Osteoblast (primary cell): ENCODE data around the gene GNB5. TPM values are rescaled to one million over a fixed set of nuclear protein-coding genes. Genes with fewer than 3 reads are reported as not detected.

Experiments
- DNase-seq: peaks from one replicate; pipeline ENCODE4 v3.0.0; 2011; ENCODE audit warnings: low spot score, mixed read lengths; ENCODE audit not compliant: insufficient read length; ENCODE audit errors: missing footprints
- H2AFZ ChIP-seq: 2 replicates; pipeline ENCODE4 v1.6.0; 2011; ENCODE audit warnings: mild to moderate bottlenecking, low read length
- H3K27ac ChIP-seq: 2 replicates; pipeline ENCODE4 v1.5.1; 2011; ENCODE audit warnings: mild to moderate bottlenecking, low read depth, low read length, moderate library complexity
- H3K27me3 ChIP-seq: 2 replicates; pipeline ENCODE4 v1.6.0; 2012; ENCODE audit warnings: mild to moderate bottlenecking, control low read depth, inconsistent platforms, low read length, moderate library complexity; ENCODE audit not compliant: insufficient read depth
- H3K36me3 ChIP-seq: 2 replicates; pipeline ENCODE4 v1.5.1; 2011; ENCODE audit warnings: mild to moderate bottlenecking, low read length, control low read depth, moderate library complexity; ENCODE audit not compliant: insufficient read depth
- H3K4me1 ChIP-seq: 2 replicates; pipeline ENCODE4 v1.5.1; 2011; ENCODE audit warnings: mild to moderate bottlenecking, low read length, control low read depth, moderate library complexity; ENCODE audit not compliant: insufficient read depth
- H3K4me2 ChIP-seq: 2 replicates; pipeline ENCODE4 v1.6.0; 2011; ENCODE audit warnings: mild to moderate bottlenecking, low read length; ENCODE audit not compliant: insufficient read depth
- H3K4me3 ChIP-seq: fragments of 200-600 bp; sonication (generic); 3 replicates; pipeline ENCODE4 v1.5.1; 2012; ENCODE audit warnings: mild to moderate bottlenecking, low read length, inconsistent platforms; ENCODE audit not compliant: insufficient read depth
- H3K79me2 ChIP-seq: 2 replicates; pipeline ENCODE4 v1.6.0; 2012; ENCODE audit warnings: mild to moderate bottlenecking, low read length, control low read depth, inconsistent platforms; ENCODE audit not compliant: insufficient read depth
- H3K9me3 ChIP-seq: 2 replicates; pipeline ENCODE4 v1.5.1; 2011; ENCODE audit warnings: low read depth, low read length, control low read depth
- H4K20me1 ChIP-seq: 2 replicates; pipeline ENCODE4 v1.6.0; 2012; ENCODE audit warnings: mild to moderate bottlenecking, low read length, control low read depth; ENCODE audit not compliant: insufficient read depth
- CTCF ChIP-seq: IDR thresholded peaks from 2 replicates; pipeline ENCODE4 v1.5.1; 2011; ENCODE audit warnings: mild to moderate bottlenecking, low read depth, low read length, moderate library complexity; ENCODE audit errors: extremely low read depth
- total RNA-seq: library from RNA; depleted of rRNA; stranded (reverse); fragments of >200 nt; gene quantifications from 2 replicates; pipeline ENCODE4 v1.2.3, GENCODE V29; 2012

GNB5 gene
- total RNA-seq, 1 donor = 26.4 TPM

DNA sequence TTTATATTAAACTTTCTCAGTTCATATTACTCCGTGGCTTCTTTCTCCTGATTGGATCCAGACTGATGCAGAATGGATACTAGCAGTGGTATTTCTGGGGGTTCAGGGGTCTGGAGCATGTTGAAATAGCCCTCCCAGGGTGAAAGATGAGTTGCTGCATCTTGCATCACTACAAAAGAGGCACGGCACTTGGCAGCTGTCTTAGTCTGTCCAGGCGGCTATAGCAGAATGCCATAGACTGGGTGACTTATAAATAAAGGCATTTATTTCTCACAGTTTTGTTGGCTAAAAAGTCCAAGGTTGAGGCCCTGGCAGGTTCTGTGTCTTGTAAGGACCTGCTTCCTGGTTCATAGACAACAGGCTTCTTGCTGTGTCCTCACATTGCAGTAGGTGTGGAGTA, 78.0 kb downstream of the GNB5 start:
- DNase-seq = no peak
- Histone ChIP-seq H2AFZ (no peak overlapping the region), H3K27ac (no peak overlapping the region), H4K20me1 (no peaks in the 10 kb centered on the region), H3K4me1 (no peaks in the 10 kb centered on the region), H3K79me2 (no peaks in the 10 kb centered on the region), H3K27me3 (peaks cover 41% of the 10 kb centered on the region), H3K9me3 (no peaks in the 10 kb centered on the region), H3K4me3 (no peak overlapping the region), H3K4me2 (no peak overlapping the region), H3K36me3 (no peaks in the 10 kb centered on the region)
- no peak for TF ChIP-seq CTCF

DNA sequence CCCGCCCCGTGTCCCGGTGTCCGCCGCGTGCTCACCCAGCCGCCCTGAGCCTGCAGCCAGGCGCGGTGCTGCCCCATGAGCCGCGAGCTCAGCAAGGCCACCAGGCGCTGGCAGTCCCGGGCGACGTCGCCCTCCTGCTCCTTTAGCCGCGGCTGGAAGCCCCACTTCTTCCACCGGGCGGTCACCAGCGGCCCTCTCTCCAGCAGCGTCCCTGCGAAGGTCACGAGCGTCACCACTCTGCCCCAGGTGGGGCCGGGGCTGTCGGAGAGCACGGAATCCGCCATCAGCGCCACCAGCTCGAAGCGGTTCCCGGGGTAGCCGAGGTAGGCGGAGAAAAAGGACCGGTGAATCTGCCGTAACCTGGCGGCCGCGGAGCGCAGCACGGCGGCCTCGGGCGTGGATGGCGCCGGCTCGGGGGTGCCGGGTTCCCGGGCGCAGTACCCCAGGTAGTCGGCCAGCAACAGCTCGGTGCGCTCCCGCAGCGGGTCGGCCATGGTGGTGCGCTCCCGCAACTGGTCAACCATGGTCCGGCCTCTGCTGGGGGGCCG, 78.9 kb downstream of the GNB5 start:
- Histone ChIP-seq H3K36me3 (no peaks in the 10 kb centered on the region), H2AFZ (peak overlapping the region; percentile 82), H3K4me1 (no peaks in the 10 kb centered on the region), H3K27me3 (peaks cover 41% of the 10 kb centered on the region), H3K4me2 (peak overlapping the region; percentile 76), H4K20me1 (no peaks in the 10 kb centered on the region), H3K27ac (no peak overlapping the region), H3K4me3 (peak overlapping the region; percentile 64), H3K79me2 (no peaks in the 10 kb centered on the region), H3K9me3 (no peaks in the 10 kb centered on the region)
- peak; percentile 77 for DNase-seq
- no peak for TF ChIP-seq CTCF

GRCh38 chr15:52111517-52112202, 79.5 kb downstream of the GNB5 start:
- H4K20me1 ChIP-seq = no peaks in the 10 kb centered on the region
- TF ChIP-seq CTCF = no peak
- H3K9me3 ChIP-seq = no peaks in the 10 kb centered on the region
- peak overlapping the region; percentile 64 for H3K4me3 ChIP-seq
- H3K4me1 ChIP-seq = no peaks in the 10 kb centered on the region
- no peaks in the 10 kb centered on the region for H3K79me2 ChIP-seq
- H3K27me3 ChIP-seq = peaks cover 41% of the 10 kb centered on the region
- H3K36me3 ChIP-seq = no peaks in the 10 kb centered on the region
- no peak overlapping the region for H3K27ac ChIP-seq
- DNase-seq = no peak
- peak overlapping the region; percentile 76 for H3K4me2 ChIP-seq
- peak overlapping the region; percentile 82 for H2AFZ ChIP-seq

- Histone ChIP-seq H3K79me2 (no peaks in the 10 kb centered on the region), H3K27ac (no peak overlapping the region), H3K4me3 (no peak overlapping the region), H3K36me3 (no peaks in the 10 kb centered on the region), H4K20me1 (no peaks in the 10 kb centered on the region), H3K4me2 (no peak overlapping the region), H3K9me3 (no peaks in the 10 kb centered on the region), H3K27me3 (peaks cover 38% of the 10 kb centered on the region), H2AFZ (no peak overlapping the region), H3K4me1 (no peaks in the 10 kb centered on the region)
- no peak for DNase-seq
- no peak for TF ChIP-seq CTCF
Observed at GRCh38 chr15:52109559-52110451, 81.4 kb downstream of the GNB5 start.
